Activated CD4-positive, alpha-beta T cell treated with anti-CD3 and anti-CD28 coated beads, Interleukin-2, amount 50 U/mL, for 4 hours (primary cell): ENCODE measurements around the gene CDK14.

Experiments used
- DNase-seq, 2 experiments: peaks; one replicate each; pipeline ENCODE4 v3.0.0-alpha.2; 2020

The CDK14 gene

GRCh38 chr7:91182819-91183764 lies 587.0 kb downstream of the CDK14 start:
- no peak for DNase-seq

- DNase-seq = no peak
Measured at GRCh38 chr7:91185771-91186170, 589.6 kb downstream of the CDK14 start.

GRCh38 chr7:91187061-91187460 lies 590.9 kb downstream of the CDK14 start:
- no peak for DNase-seq

GRCh38 chr7:91191771-91192170 lies 595.6 kb downstream of the CDK14 start:
- no peak for DNase-seq

- DNase-seq = no peak
Measured at GRCh38 chr7:91193141-91193540, 597.0 kb downstream of the CDK14 start.

GRCh38 chr7:91194841-91195240 lies 598.7 kb downstream of the CDK14 start:
- no peak for DNase-seq

GRCh38 chr7:91196058-91196457 lies 599.9 kb downstream of the CDK14 start:
- no peak for DNase-seq

GRCh38 chr7:91198371-91198770 lies 602.2 kb downstream of the CDK14 start:
- no peak for DNase-seq

GRCh38 chr7:91199601-91200000 lies 603.5 kb downstream of the CDK14 start:
- no peak for DNase-seq

GRCh38 chr7:91201442-91202113 lies 605.5 kb downstream of the CDK14 start:
- no peak for DNase-seq

- no peak for DNase-seq
Measured at GRCh38 chr7:91206361-91206960, 610.3 kb downstream of the CDK14 start.

GRCh38 chr7:91212582-91212981 lies 616.5 kb downstream of the CDK14 start:
- no peak for DNase-seq

- no peak for DNase-seq
Measured at GRCh38 chr7:91226411-91226810, 630.3 kb downstream of the CDK14 start.

- DNase-seq = no peak
Measured at GRCh38 chr7:91228327-91228726, 632.2 kb downstream of the CDK14 start.

- no peak for DNase-seq
Measured at GRCh38 chr7:91228927-91229558, 632.9 kb downstream of the CDK14 start.

GRCh38 chr7:91230100-91230499 lies 634.0 kb downstream of the CDK14 start:
- DNase-seq = no peak

GRCh38 chr7:91230503-91230902 lies 634.4 kb downstream of the CDK14 start:
- DNase-seq = no peak

- no peak for DNase-seq
Measured at GRCh38 chr7:91233212-91233611, 637.1 kb downstream of the CDK14 start.

GRCh38 chr7:91235211-91235832 lies 639.2 kb downstream of the CDK14 start:
- no peak for DNase-seq

GRCh38 chr7:91239171-91239604 lies 643.1 kb downstream of the CDK14 start:
- no peak for DNase-seq

GRCh38 chr7:91239772-91240171 lies 643.7 kb downstream of the CDK14 start:
- DNase-seq = no peak

GRCh38 chr7:91240376-91240941 lies 644.3 kb downstream of the CDK14 start:
- DNase-seq = no peak
